Activated CD8-positive, alpha-beta T cell treated with anti-CD3 and anti-CD28 coated beads, Interleukin-2, amount 10 ng/mL, durations not matched to agents 7 days and 5 days (primary cell): ENCODE results near the gene SGO1. TPM values are rescaled to one million over a fixed set of nuclear protein-coding genes. Genes with fewer than 3 reads are reported as not detected.

Source experiments
- ATAC-seq: fragments of 150-1000 bp; cut with Tn5 transposase; one replicate; pipeline ENCODE4 v1.10.0; 2021; ENCODE audit warnings: moderate library complexity
- CTCF ChIA-PET: fragments of 350-600 bp; sonication (Branson Sonifier 250); formaldehyde crosslinking; loops from one replicate; lab custom pipeline; 2021; ENCODE audit warnings: antibody characterized with exemption; lab: Charles Lee
- POLR2A ChIA-PET: fragments of 350-600 bp; sonication (Branson Sonifier 250); formaldehyde crosslinking; loops from one replicate; lab custom pipeline; 2021; ENCODE audit warnings: antibody characterized with exemption; lab: Charles Lee
- DNase-seq: peaks from one replicate; pipeline ENCODE4 v3.0.0-alpha.2; 2020
- H3K27ac Mint-ChIP-seq: one replicate; pipeline ENCODE4 v1.8.0; 2021; ENCODE audit warnings: mild to moderate bottlenecking, mixed read lengths
- H3K27me3 Mint-ChIP-seq: one replicate; pipeline ENCODE4 v1.8.0; 2021; ENCODE audit warnings: low read depth, mixed read lengths
- H3K36me3 Mint-ChIP-seq: one replicate; pipeline ENCODE4 v1.8.0; 2021; ENCODE audit warnings: low read depth, mixed read lengths
- H3K4me1 Mint-ChIP-seq: one replicate; pipeline ENCODE4 v1.8.0; 2021; ENCODE audit warnings: low read depth, mixed read lengths
- H3K4me3 Mint-ChIP-seq: one replicate; pipeline ENCODE4 v1.8.0; 2021; ENCODE audit warnings: mild to moderate bottlenecking, mixed read lengths
- H3K9me3 Mint-ChIP-seq: one replicate; pipeline ENCODE4 v1.8.0; 2022; ENCODE audit warnings: mixed read lengths; ENCODE audit not compliant: insufficient read depth
- total RNA-seq, 2 experiments: library from RNA; stranded (reverse); gene quantifications; one replicate each; pipeline ENCODE4 v1.2.3, GENCODE V29; 2021

SGO1 gene
- total RNA-seq, 2 experiments from 2014 or later = 43.6 to 43.7 TPM

- ChIA-PET POLR2A (no interaction called here), CTCF (interaction anchor here (1.6 kb wide), 1 partner anchor 15 kb away, joined by 3 read pairs; the partner anchor contains the start of gene SGO1)
Measured at GRCh38 chr3:20201143-20201542, 15.1 kb upstream of the SGO1 start.

GRCh38 chr3:20197775-20198174 lies 11.8 kb upstream of the SGO1 start:
- H3K4me1 Mint-ChIP-seq = peaks cover 8% of the 10 kb centered on the region
- no peak overlapping the region for H3K4me3 Mint-ChIP-seq
- peaks cover 2% of the 10 kb centered on the region for H3K27me3 Mint-ChIP-seq
- H3K36me3 Mint-ChIP-seq = no peaks in the 10 kb centered on the region
- no peaks in the 10 kb centered on the region for H3K9me3 Mint-ChIP-seq
- CTCF ChIA-PET = interaction anchor here (1.2 kb wide), 2 partner anchors 12 to 93 kb away, joined by 3 read pairs; partner anchors contain the start of gene SGO1
- no peak for ATAC-seq
- H3K27ac Mint-ChIP-seq = no peak overlapping the region
- DNase-seq = no peak
- POLR2A ChIA-PET = interaction anchor here (1.2 kb wide), 1 partner anchor 12 kb away, joined by 3 read pairs; the partner anchor contains the start of gene SGO1

More at GRCh38 chr3:20201143-20201542, 15.1 kb upstream of the SGO1 start:
- Mint-ChIP-seq H3K27me3 (peaks cover 5% of the 10 kb centered on the region), H3K27ac (no peak overlapping the region), H3K4me3 (no peak overlapping the region), H3K4me1 (peaks cover 8% of the 10 kb centered on the region), H3K9me3 (no peaks in the 10 kb centered on the region), H3K36me3 (no peaks in the 10 kb centered on the region)
- DNase-seq (no peak), ATAC-seq (no peak)

GRCh38 chr3:20194793-20195460 lies 8.9 kb upstream of the SGO1 start:
- POLR2A ChIA-PET = no interaction called here
- DNase-seq (no peak), ATAC-seq (no peak)
- Mint-ChIP-seq H3K27ac (no peak overlapping the region), H3K36me3 (no peaks in the 10 kb centered on the region), H3K4me3 (no peak overlapping the region), H3K4me1 (peaks cover 8% of the 10 kb centered on the region), H3K27me3 (no peaks in the 10 kb centered on the region), H3K9me3 (no peaks in the 10 kb centered on the region)
- CTCF ChIA-PET = no interaction called here

GRCh38 chr3:20190991-20191390 lies 5.0 kb upstream of the SGO1 start:
- Mint-ChIP-seq H3K4me3 (no peak overlapping the region), H3K4me1 (peaks cover 3% of the 10 kb centered on the region), H3K9me3 (no peaks in the 10 kb centered on the region), H3K27ac (no peak overlapping the region), H3K27me3 (no peaks in the 10 kb centered on the region), H3K36me3 (no peaks in the 10 kb centered on the region)
- ATAC-seq (no peak), DNase-seq (no peak)
- ChIA-PET POLR2A (no interaction called here), CTCF (interaction anchor here (0.7 kb wide), 1 partner anchor 1756 kb away, joined by 3 read pairs; no protein-coding TSS in a partner anchor)

GRCh38 chr3:20186600-20187004 lies 596 bp upstream of the SGO1 start:
- Mint-ChIP-seq H3K36me3 (peaks cover 22% of the 10 kb centered on the region), H3K27ac (no peak overlapping the region), H3K9me3 (no peaks in the 10 kb centered on the region), H3K27me3 (no peaks in the 10 kb centered on the region), H3K4me1 (peaks cover 24% of the 10 kb centered on the region), H3K4me3 (no peak overlapping the region)
- ATAC-seq = peak; percentile 0
- ChIA-PET CTCF (interaction anchor here (0.7 to 2.1 kb wide), 10 partner anchors 10 to 302 kb away, joined by 3 to 4 read pairs (median 3); partner anchors contain the start of gene KAT2B), POLR2A (interaction anchor here (0.7 to 4.2 kb wide), 10 partner anchors 12 to 249 kb away, joined by 3 to 48 read pairs (median 4); partner anchors contain the start of genes KAT2B and RAB5A)
- no peak for DNase-seq

- ATAC-seq = peak; percentile 20
- H3K27me3 Mint-ChIP-seq = no peaks in the 10 kb centered on the region
- H3K9me3 Mint-ChIP-seq = no peaks in the 10 kb centered on the region
- H3K4me3 Mint-ChIP-seq = no peak overlapping the region
- no peak overlapping the region for H3K27ac Mint-ChIP-seq
- ChIA-PET CTCF (interaction anchor here (0.8 to 2.6 kb wide), 4 partner anchors 9 to 299 kb away, joined by 3 to 6 read pairs (median 4); no protein-coding TSS in a partner anchor), POLR2A (interaction anchor here (0.5 to 4.2 kb wide), 17 partner anchors 13 to 248 kb away, joined by 3 to 48 read pairs (median 3); partner anchors contain the start of genes KAT2B and RAB5A)
- DNase-seq = peak; percentile 59
- H3K36me3 Mint-ChIP-seq = peaks cover 33% of the 10 kb centered on the region
- peaks cover 25% of the 10 kb centered on the region for H3K4me1 Mint-ChIP-seq
Measured at GRCh38 chr3:20185331-20185678, 701 bp downstream of the SGO1 start.

GRCh38 chr3:20182206-20182605 lies 3.8 kb downstream of the SGO1 start:
- ChIA-PET POLR2A (no interaction called here), CTCF (no interaction called here)
- H3K36me3 Mint-ChIP-seq = peaks cover 57% of the 10 kb centered on the region
- H3K27me3 Mint-ChIP-seq = no peaks in the 10 kb centered on the region
- H3K4me3 Mint-ChIP-seq = no peak overlapping the region
- peaks cover 31% of the 10 kb centered on the region for H3K4me1 Mint-ChIP-seq
- H3K9me3 Mint-ChIP-seq = no peaks in the 10 kb centered on the region
- H3K27ac Mint-ChIP-seq = no peak overlapping the region
- ATAC-seq = no peak
- DNase-seq = no peak

GRCh38 chr3:20181276-20181675 lies 4.7 kb downstream of the SGO1 start:
- Mint-ChIP-seq H3K36me3 (peaks cover 62% of the 10 kb centered on the region), H3K27ac (no peak overlapping the region), H3K9me3 (no peaks in the 10 kb centered on the region), H3K4me3 (no peak overlapping the region), H3K4me1 (peaks cover 31% of the 10 kb centered on the region), H3K27me3 (no peaks in the 10 kb centered on the region)
- no peak for ATAC-seq
- ChIA-PET POLR2A (no interaction called here), CTCF (no interaction called here)
- no peak for DNase-seq

GRCh38 chr3:20173844-20174410 lies 12.1 kb downstream of the SGO1 start:
- H3K4me3 Mint-ChIP-seq = no peak overlapping the region
- ATAC-seq (no peak), DNase-seq (no peak)
- H3K36me3 Mint-ChIP-seq = peaks cover 59% of the 10 kb centered on the region
- POLR2A ChIA-PET = no interaction called here
- H3K9me3 Mint-ChIP-seq = no peaks in the 10 kb centered on the region
- peak overlapping the region; percentile 14 for H3K27ac Mint-ChIP-seq
- H3K27me3 Mint-ChIP-seq = no peaks in the 10 kb centered on the region
- CTCF ChIA-PET = no interaction called here
- H3K4me1 Mint-ChIP-seq = no peaks in the 10 kb centered on the region

GRCh38 chr3:20161714-20162113 lies 24.3 kb downstream of the SGO1 start:
- Mint-ChIP-seq H3K27ac (no peak overlapping the region), H3K27me3 (no peaks in the 10 kb centered on the region), H3K9me3 (no peaks in the 10 kb centered on the region), H3K36me3 (peaks cover 74% of the 10 kb centered on the region), H3K4me1 (peaks cover 21% of the 10 kb centered on the region), H3K4me3 (no peak overlapping the region)
- CTCF ChIA-PET = interaction anchor here (0.6 to 1.8 kb wide), 3 partner anchors 10 kb away, joined by 3 to 4 read pairs (median 3); no protein-coding TSS in a partner anchor
- ATAC-seq = no peak
- DNase-seq = no peak
- POLR2A ChIA-PET = interaction anchor here (1.0 kb wide), 1 partner anchor 24 kb away, joined by 3 read pairs; the partner anchor contains the start of gene SGO1

GRCh38 chr3:20160230-20160629 lies 25.8 kb downstream of the SGO1 start:
- ATAC-seq (peak; percentile 53), DNase-seq (no peak)
- ChIA-PET CTCF (interaction anchor here (1.0 to 1.8 kb wide), 4 partner anchors 11 to 275 kb away, joined by 3 to 5 read pairs (median 4); partner anchors contain the start of gene KAT2B), POLR2A (interaction anchor here (0.8 to 1.3 kb wide), 2 partner anchors 19 to 118 kb away, joined by 3 read pairs; no protein-coding TSS in a partner anchor)
- H3K27ac Mint-ChIP-seq = peak overlapping the region; percentile 81
- H3K9me3 Mint-ChIP-seq = no peaks in the 10 kb centered on the region
- peak overlapping the region; percentile 4 for H3K4me3 Mint-ChIP-seq
- H3K27me3 Mint-ChIP-seq = no peaks in the 10 kb centered on the region
- peaks cover 72% of the 10 kb centered on the region for H3K36me3 Mint-ChIP-seq
- peaks cover 17% of the 10 kb centered on the region for H3K4me1 Mint-ChIP-seq
